ENCODE data around the gene CEP131.

CEP131 gene

GRCh38 chr17:81251709-81252301 is 29.0 kb upstream of the CEP131 start:
- no peak for DNase-seq (ENCODE audit: low read depth, low spot score)

- DNase-seq (ENCODE audit: low read depth, low spot score) = no peak
Measured at GRCh38 chr17:81251094-81251708, 28.4 kb upstream of the CEP131 start.

GRCh38 chr17:81250286-81251093 is 27.7 kb upstream of the CEP131 start:
- DNase-seq (ENCODE audit: low read depth, low spot score) = no peak

GRCh38 chr17:81249223-81250040 is 26.7 kb upstream of the CEP131 start:
- no peak for DNase-seq (ENCODE audit: low read depth, low spot score)

GRCh38 chr17:81248649-81249048 is 25.9 kb upstream of the CEP131 start:
- no peak for DNase-seq (ENCODE audit: low read depth, low spot score)

- DNase-seq (ENCODE audit: low read depth, low spot score) = no peak
Measured at GRCh38 chr17:81247339-81247990, 24.7 kb upstream of the CEP131 start.

GRCh38 chr17:81246679-81247338 is 24.0 kb upstream of the CEP131 start:
- DNase-seq (ENCODE audit: low read depth, low spot score) = no peak

GRCh38 chr17:81246343-81246670 is 23.5 kb upstream of the CEP131 start:
- DNase-seq (ENCODE audit: low read depth, low spot score) = no peak

- no peak for DNase-seq (ENCODE audit: low read depth, low spot score)
Measured at GRCh38 chr17:81245665-81246342, 23.0 kb upstream of the CEP131 start.

- no peak for DNase-seq (ENCODE audit: low read depth, low spot score)
Measured at GRCh38 chr17:81245024-81245664, 22.4 kb upstream of the CEP131 start.

GRCh38 chr17:81244358-81245023 is 21.7 kb upstream of the CEP131 start:
- DNase-seq (ENCODE audit: low read depth, low spot score) = no peak

- DNase-seq (ENCODE audit: low read depth, low spot score) = no peak
Measured at GRCh38 chr17:81243333-81243664, 20.5 kb upstream of the CEP131 start.

- DNase-seq (ENCODE audit: low read depth, low spot score) = no peak
Measured at GRCh38 chr17:81242421-81243332, 19.9 kb upstream of the CEP131 start.

GRCh38 chr17:81241648-81242420 is 19.1 kb upstream of the CEP131 start:
- no peak for DNase-seq (ENCODE audit: low read depth, low spot score)

GRCh38 chr17:81241203-81241602 is 18.4 kb upstream of the CEP131 start:
- no peak for DNase-seq (ENCODE audit: low read depth, low spot score)

- DNase-seq (ENCODE audit: low read depth, low spot score) = no peak
Measured at GRCh38 chr17:81240761-81241160, 18.0 kb upstream of the CEP131 start.

- DNase-seq (ENCODE audit: low read depth, low spot score) = no peak
Measured at GRCh38 chr17:81239714-81240555, 17.2 kb upstream of the CEP131 start.

Data from smooth muscle cell of the brain vasculature (primary cell).